Chondrocyte (in vitro differentiated cells): ENCODE data around the gene SEMA6A. TPM values are rescaled to one million over a fixed set of nuclear protein-coding genes. Genes with fewer than 3 reads are reported as not detected.

Experiments used
- DNase-seq: peaks from one replicate; pipeline ENCODE4 v3.0.0; 2021; ENCODE audit warnings: mixed read lengths, low spot score
- H3K27ac Mint-ChIP-seq: one replicate; pipeline ENCODE4 v1.8.0; 2021; ENCODE audit warnings: mild to moderate bottlenecking, moderate library complexity, mixed read lengths; ENCODE audit not compliant: unreplicated experiment
- H3K27me3 Mint-ChIP-seq: 2 replicates; pipeline ENCODE4 v1.8.0; 2021; ENCODE audit warnings: low read depth, mixed read lengths
- H3K36me3 Mint-ChIP-seq: 2 replicates; pipeline ENCODE4 v1.8.0; 2021; ENCODE audit warnings: low read depth, mixed read lengths
- H3K4me1 Mint-ChIP-seq: 2 replicates; pipeline ENCODE4 v1.8.0; 2021; ENCODE audit warnings: low read depth, mild to moderate bottlenecking, mixed read lengths
- H3K4me3 Mint-ChIP-seq: one replicate; pipeline ENCODE4 v1.8.0; 2021; ENCODE audit warnings: mild to moderate bottlenecking, moderate library complexity, mixed read lengths; ENCODE audit not compliant: unreplicated experiment
- H3K9me3 Mint-ChIP-seq: 2 replicates; pipeline ENCODE4 v1.8.0; 2021; ENCODE audit warnings: low read depth, mixed read lengths
- total RNA-seq: library from RNA; stranded (reverse); gene quantifications from 3 replicates; pipeline ENCODE4 v1.2.1, GENCODE V29; 2021
- TF ChIP-seq, protein P1 (sequence below): fragments of 200-600 bp; sonication (generic); IDR thresholded peaks from 2 replicates; pipeline ENCODE4 v1.5.0; 2021; ENCODE audit warnings: antibody characterized with exemption, mild to moderate bottlenecking, moderate library complexity

The SEMA6A gene
- total RNA-seq, 1 donor from 2014 or later, result 3.9 TPM

DNA sequence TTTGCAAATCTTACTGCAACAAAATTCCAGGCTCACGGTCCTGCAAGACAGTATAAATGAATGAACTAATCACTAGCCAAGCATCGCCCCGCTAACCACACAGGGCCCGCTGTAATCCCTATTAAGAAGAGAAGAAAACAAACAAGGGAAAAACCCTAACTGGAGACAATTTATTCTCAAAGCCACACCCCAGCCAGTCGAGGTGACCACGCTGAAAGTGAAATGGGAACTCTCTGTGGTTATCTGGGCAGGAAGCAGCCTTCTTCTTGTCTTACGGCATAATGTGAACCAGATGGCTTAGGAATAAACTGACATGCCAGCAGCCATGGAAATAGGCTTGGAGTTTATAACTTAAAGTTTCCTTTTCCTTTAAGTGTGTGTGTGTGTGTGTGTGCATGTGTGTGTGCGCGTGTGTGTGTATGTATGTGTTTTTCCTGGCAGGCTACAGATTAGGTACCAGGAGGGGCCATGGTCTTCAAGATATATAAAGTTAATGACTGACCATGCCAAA lies 120.2 kb downstream of the SEMA6A start:
- peak overlapping the region; percentile 83 for H3K27ac Mint-ChIP-seq

GRCh38 chr5:116453988-116454411 lies 120.6 kb downstream of the SEMA6A start:
- no peak for DNase-seq
- peaks cover 29% of the 10 kb centered on the region for H3K4me1 Mint-ChIP-seq
- TF ChIP-seq, protein P1, sequence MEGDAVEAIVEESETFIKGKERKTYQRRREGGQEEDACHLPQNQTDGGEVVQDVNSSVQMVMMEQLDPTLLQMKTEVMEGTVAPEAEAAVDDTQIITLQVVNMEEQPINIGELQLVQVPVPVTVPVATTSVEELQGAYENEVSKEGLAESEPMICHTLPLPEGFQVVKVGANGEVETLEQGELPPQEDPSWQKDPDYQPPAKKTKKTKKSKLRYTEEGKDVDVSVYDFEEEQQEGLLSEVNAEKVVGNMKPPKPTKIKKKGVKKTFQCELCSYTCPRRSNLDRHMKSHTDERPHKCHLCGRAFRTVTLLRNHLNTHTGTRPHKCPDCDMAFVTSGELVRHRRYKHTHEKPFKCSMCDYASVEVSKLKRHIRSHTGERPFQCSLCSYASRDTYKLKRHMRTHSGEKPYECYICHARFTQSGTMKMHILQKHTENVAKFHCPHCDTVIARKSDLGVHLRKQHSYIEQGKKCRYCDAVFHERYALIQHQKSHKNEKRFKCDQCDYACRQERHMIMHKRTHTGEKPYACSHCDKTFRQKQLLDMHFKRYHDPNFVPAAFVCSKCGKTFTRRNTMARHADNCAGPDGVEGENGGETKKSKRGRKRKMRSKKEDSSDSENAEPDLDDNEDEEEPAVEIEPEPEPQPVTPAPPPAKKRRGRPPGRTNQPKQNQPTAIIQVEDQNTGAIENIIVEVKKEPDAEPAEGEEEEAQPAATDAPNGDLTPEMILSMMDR, result no peak
- no peaks in the 10 kb centered on the region for H3K9me3 Mint-ChIP-seq
- peak overlapping the region; percentile 29 for H3K4me3 Mint-ChIP-seq
- H3K27me3 Mint-ChIP-seq, result no peaks in the 10 kb centered on the region
- no peaks in the 10 kb centered on the region for H3K36me3 Mint-ChIP-seq
- H3K27ac Mint-ChIP-seq, result peak overlapping the region; percentile 83

More for the DNA sequence above, 120.2 kb downstream of the SEMA6A start:
- DNase-seq, result no peak
- H3K4me1 Mint-ChIP-seq, result peaks cover 24% of the 10 kb centered on the region
- TF ChIP-seq, protein P1, result no peak
- no peaks in the 10 kb centered on the region for H3K27me3 Mint-ChIP-seq
- H3K4me3 Mint-ChIP-seq, result peak overlapping the region; percentile 29
- H3K36me3 Mint-ChIP-seq, result no peaks in the 10 kb centered on the region
- no peaks in the 10 kb centered on the region for H3K9me3 Mint-ChIP-seq

DNA sequence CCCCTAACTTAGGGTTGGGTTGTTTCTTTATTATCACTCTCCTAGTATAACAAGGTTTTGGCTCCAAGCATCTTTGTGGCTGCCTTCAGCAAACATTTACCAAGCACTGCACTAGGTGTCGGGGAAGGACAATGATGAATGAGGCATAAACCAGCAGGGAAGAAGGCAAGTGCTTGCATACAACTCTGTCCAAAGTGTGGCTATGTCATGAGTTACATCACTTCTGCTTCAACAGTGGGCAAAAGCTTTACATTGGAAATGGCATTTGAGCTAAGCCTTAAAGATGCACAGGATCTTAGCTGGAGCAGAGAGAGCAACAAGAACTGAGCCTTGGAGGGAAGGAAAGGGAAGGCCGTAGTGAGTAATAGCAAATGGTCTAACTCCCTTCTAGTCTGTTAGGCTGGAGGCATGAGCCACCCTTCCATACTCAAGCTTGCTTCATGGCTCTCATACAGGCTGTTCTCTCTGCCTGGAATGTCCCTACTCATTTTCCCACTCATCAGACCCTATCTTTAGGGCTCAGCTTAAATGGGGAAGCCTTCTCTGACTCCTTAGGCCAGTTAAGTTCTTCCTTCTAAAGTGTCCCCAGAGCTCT lies 121.8 kb downstream of the SEMA6A start:
- DNase-seq, result no peak
- H3K27ac Mint-ChIP-seq, result peak overlapping the region; percentile 22
- TF ChIP-seq, protein P1, result no peak
- H3K27me3 Mint-ChIP-seq, result no peaks in the 10 kb centered on the region
- H3K36me3 Mint-ChIP-seq, result no peaks in the 10 kb centered on the region
- peaks cover 31% of the 10 kb centered on the region for H3K4me1 Mint-ChIP-seq
- H3K9me3 Mint-ChIP-seq, result no peaks in the 10 kb centered on the region
- H3K4me3 Mint-ChIP-seq, result no peak overlapping the region

DNA sequence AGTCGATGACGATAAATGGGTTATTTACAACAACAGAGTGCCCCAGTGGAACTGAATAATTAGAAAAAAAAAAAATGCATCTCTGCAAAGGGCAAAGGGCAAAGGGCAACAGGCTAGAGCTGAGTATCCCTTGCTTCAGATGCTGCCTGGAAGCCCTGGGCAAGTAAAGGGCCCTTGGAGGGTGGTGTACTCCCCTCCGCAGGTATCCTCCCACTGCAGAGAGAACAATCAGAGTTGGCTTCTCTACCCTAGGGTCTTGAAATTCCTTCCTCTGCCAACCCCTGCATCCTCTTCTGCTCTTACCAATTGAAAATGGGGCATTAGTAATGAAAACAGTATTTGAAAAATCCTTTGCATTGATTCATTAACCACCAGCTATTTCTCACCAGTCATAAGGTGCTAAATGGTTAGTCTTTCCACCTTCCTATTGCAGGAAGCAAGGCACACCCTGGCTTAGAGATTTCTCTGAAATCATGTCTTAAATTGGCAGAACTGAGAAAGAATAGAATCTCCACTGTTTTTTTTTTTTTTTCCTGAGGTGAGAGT lies 122.6 kb downstream of the SEMA6A start:
- Mint-ChIP-seq H3K27me3 (no peaks in the 10 kb centered on the region), H3K36me3 (no peaks in the 10 kb centered on the region), H3K4me1 (peaks cover 31% of the 10 kb centered on the region), H3K4me3 (no peak overlapping the region), H3K9me3 (no peaks in the 10 kb centered on the region), H3K27ac (peak overlapping the region; percentile 64)
- DNase-seq, result no peak
- TF ChIP-seq, protein P1, result no peak

DNA sequence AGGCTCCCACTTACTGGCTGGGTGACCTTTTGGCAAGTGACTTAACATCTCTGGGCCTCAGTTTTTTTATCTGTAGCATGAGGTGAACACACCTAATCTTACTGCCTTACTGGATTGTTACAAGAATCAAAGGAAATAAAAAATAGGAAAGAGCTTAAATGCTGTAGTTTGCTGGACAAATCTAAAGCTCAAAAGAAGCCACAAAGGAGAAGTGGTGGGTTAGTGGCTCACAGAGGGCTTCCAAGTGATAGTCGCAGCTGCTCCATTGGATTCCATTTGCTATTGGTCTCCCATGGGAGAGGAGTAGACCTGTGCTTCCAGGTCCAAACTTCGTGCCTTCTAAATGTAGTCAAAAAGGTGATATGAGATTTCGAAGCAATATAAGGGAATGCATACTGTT lies 123.6 kb downstream of the SEMA6A start:
- Mint-ChIP-seq H3K4me3 (no peak overlapping the region), H3K27me3 (no peaks in the 10 kb centered on the region), H3K36me3 (peaks cover 4% of the 10 kb centered on the region), H3K27ac (no peak overlapping the region), H3K9me3 (no peaks in the 10 kb centered on the region), H3K4me1 (peaks cover 31% of the 10 kb centered on the region)
- TF ChIP-seq, protein P1, result no peak
- no peak for DNase-seq
